ENCODE results near the gene CTRB2. TPM values are rescaled to one million over a fixed set of nuclear protein-coding genes. Genes with fewer than 3 reads are reported as not detected.
A peak's percentile ranks its signal among the peaks of the same experiment; 100 is the strongest.
"Not testable (repeated sequence)": the region's sequence is repeated elsewhere in the genome, so short reads cannot be mapped to it uniquely, and the experiment has no call there.

Gene CTRB2
- total and polyA plus RNA-seq, 8 donors = 0.14 TPM; not detected in 7

GRCh38 chr16:75208242-75208825, 1.4 kb upstream of the CTRB2 start:
- Histone ChIP-seq H3K27ac (no peak overlapping the region), H3K9me3 (no peaks in the 10 kb centered on the region), H3K4me1 (no peaks in the 10 kb centered on the region), H3K4me3 (no peak overlapping the region), H3K27me3 (no peaks in the 10 kb centered on the region), H3K36me3 (no peaks in the 10 kb centered on the region)
- intact Hi-C loops (cut with DNase I) = no loop called here
- DNase-seq (peak in 1 of 4 donors; percentile 45), ATAC-seq (no peak)
- no peak for TF ChIP-seq CTCF (IDR thresholded peaks at IDR 0.05)

GRCh38 chr16:75207831-75208230, 870 bp upstream of the CTRB2 start:
- H3K27ac ChIP-seq = no peak overlapping the region
- DNase-seq (peak in 1 of 4 donors; percentile 65), ATAC-seq (no peak)
- no peaks in the 10 kb centered on the region for H3K9me3 ChIP-seq
- H3K36me3 ChIP-seq = no peaks in the 10 kb centered on the region
- no peaks in the 10 kb centered on the region for H3K27me3 ChIP-seq
- H3K4me1 ChIP-seq = no peaks in the 10 kb centered on the region
- TF ChIP-seq CTCF (IDR thresholded peaks at IDR 0.05) = no peak
- intact Hi-C loops (cut with DNase I) = loop anchor here in 1 of 2 donors (2.0 kb wide), 1 partner anchor 17 kb away; no protein-coding TSS in a partner anchor
- H3K4me3 ChIP-seq = no peak overlapping the region

GRCh38 chr16:75205961-75206748, 806 bp downstream of the CTRB2 start:
- not testable (repeated sequence) for H3K4me3 ChIP-seq, H3K36me3 ChIP-seq, H3K27me3 ChIP-seq, H3K9me3 ChIP-seq, ATAC-seq, H3K4me1 ChIP-seq, H3K27ac ChIP-seq
- intact Hi-C loops (cut with DNase I) = loop anchor here in 1 of 2 donors (2.0 kb wide), 1 partner anchor 19 kb away; no protein-coding TSS in a partner anchor
- DNase-seq = peak in 1 of 4 donors; percentile 64

GRCh38 chr16:75205438-75205837, 1.5 kb downstream of the CTRB2 start:
- not testable (repeated sequence) for ATAC-seq

GRCh38 chr16:75204905-75205304, 2.1 kb downstream of the CTRB2 start:
- H3K4me3 ChIP-seq; H3K36me3 ChIP-seq; DNase-seq; ATAC-seq; H3K27me3 ChIP-seq; H3K4me1 ChIP-seq; intact Hi-C loops (cut with DNase I); H3K9me3 ChIP-seq; H3K27ac ChIP-seq: not testable (repeated sequence)

More at GRCh38 chr16:75205438-75205837, 1.5 kb downstream of the CTRB2 start:
- H3K9me3 ChIP-seq; H3K4me3 ChIP-seq; DNase-seq; H3K36me3 ChIP-seq; H3K4me1 ChIP-seq; H3K27ac ChIP-seq; intact Hi-C loops (cut with DNase I); H3K27me3 ChIP-seq: not testable (repeated sequence)

- H3K9me3 ChIP-seq = no peaks in the 10 kb centered on the region
- no peaks in the 10 kb centered on the region for H3K4me1 ChIP-seq
- peaks cover 0 to 9% of the 10 kb centered on the region in 2 donors for H3K27me3 ChIP-seq
- intact Hi-C loops (cut with DNase I) = no loop called here
- TF ChIP-seq CTCF (IDR thresholded peaks at IDR 0.05) = no peak
- no peak overlapping the region for H3K4me3 ChIP-seq
- DNase-seq (peak in 2 of 4 donors; percentile 23 to 25), ATAC-seq (no peak)
- H3K27ac ChIP-seq = no peak overlapping the region
- H3K36me3 ChIP-seq = no peaks in the 10 kb centered on the region
Observed at GRCh38 chr16:75204410-75204758, 2.6 kb downstream of the CTRB2 start.
